ENCODE data around the gene ANKRD18B. TPM values are rescaled to one million over a fixed set of nuclear protein-coding genes. Genes with fewer than 3 reads are reported as not detected.
"Not testable (repeated sequence)": the region's sequence is repeated elsewhere in the genome, so short reads cannot be mapped to it uniquely, and the experiment has no call there.

ANKRD18B gene
- total RNA-seq (0.13 and 0.68 TPM in 2 replicates), polyA plus RNA-seq (0.62 and 0.65 TPM in 2 replicates)

DNA sequence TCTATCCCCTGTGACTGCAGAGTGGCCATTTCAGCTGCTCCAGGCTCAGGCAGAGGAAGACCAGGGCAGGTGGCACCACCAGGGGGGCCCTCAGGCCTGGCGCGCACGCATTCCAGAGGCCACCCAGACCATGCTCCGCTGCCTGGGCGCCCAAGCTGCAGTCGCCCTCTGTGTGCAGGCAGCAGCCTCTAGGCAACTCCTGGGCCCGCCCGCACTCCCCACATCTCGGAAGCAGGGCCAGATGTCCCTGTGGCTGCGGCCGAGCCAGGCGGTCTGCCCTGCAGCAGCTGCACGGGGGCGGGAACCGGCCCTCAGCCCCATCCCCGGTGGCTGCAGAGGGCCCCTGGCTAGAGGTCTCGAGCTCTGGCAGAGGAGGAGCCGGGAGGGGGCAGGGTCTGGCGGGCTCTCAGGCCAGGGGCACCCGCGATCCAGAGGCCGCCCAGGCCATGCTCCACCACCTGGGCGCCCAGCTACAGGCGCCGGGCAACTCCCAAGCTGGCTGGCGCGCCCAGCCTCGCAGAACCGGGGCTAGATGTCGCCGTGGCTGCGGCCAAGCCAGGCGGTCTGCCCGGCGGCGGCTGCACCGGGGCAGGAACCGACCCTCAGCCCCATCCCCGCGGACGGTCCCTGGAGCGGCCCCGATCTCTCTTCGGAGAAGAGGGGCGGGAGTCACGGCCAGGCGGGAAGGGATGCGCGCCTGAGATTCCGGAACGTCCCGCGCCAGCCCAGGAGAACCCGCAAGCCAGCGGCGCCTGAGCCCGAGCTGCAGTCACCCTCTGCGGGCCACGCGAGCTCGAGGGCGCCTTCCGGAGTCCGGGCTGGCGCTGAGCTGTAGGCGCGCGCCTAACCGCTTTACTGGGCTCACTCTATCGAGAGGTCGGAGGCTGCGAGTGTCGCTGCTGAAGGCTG lies at the start of gene ANKRD18B:
Gene ANKRD18B, plus strand, starts transcription at position 855 of the 909 bp plus-strand sequence. CDS start 239 bp downstream, outside the sequence.
- not testable (repeated sequence) for H3K9me3 ChIP-seq (ENCODE audit: low read depth); H3K27ac ChIP-seq; H4K20me1 ChIP-seq (ENCODE audit: insufficient read depth, poor library complexity, severe bottlenecking); H3K9me2 ChIP-seq (replicated peaks; ENCODE audit: insufficient read depth); H3K79me2 ChIP-seq; H3K4me1 ChIP-seq (ENCODE audit: insufficient read depth); H3K36me3 ChIP-seq (replicated peaks; ENCODE audit: insufficient read depth, low read depth)
- TF ChIP-seq EZH2 (IDR thresholded peaks at IDR 0.05; ENCODE audit: borderline replicate concordance) = peak; percentile 57
- TF ChIP-seq, protein P1, sequence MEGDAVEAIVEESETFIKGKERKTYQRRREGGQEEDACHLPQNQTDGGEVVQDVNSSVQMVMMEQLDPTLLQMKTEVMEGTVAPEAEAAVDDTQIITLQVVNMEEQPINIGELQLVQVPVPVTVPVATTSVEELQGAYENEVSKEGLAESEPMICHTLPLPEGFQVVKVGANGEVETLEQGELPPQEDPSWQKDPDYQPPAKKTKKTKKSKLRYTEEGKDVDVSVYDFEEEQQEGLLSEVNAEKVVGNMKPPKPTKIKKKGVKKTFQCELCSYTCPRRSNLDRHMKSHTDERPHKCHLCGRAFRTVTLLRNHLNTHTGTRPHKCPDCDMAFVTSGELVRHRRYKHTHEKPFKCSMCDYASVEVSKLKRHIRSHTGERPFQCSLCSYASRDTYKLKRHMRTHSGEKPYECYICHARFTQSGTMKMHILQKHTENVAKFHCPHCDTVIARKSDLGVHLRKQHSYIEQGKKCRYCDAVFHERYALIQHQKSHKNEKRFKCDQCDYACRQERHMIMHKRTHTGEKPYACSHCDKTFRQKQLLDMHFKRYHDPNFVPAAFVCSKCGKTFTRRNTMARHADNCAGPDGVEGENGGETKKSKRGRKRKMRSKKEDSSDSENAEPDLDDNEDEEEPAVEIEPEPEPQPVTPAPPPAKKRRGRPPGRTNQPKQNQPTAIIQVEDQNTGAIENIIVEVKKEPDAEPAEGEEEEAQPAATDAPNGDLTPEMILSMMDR (IDR thresholded peaks at IDR 0.05; ENCODE audit: poor library complexity) = peak; percentile 31
- peak; percentile 73 for DNase-seq (ENCODE audit: low spot score)
- whole genome bisulfite sequencing (ENCODE audit: low lambda C conversion rate, missing lambda C conversion rate) = 3% methylated on average over 72 of the region's 73 CpGs
- Histone ChIP-seq H3K27me3 (peaks cover 29% of the 10 kb centered on the region), H2AFZ (peak within 1 kb of the TSS; percentile 71), H3K4me2 (peak within 1 kb of the TSS; percentile 99), H3K4me3 (peak within 1 kb of the TSS; percentile 36)

DNA sequence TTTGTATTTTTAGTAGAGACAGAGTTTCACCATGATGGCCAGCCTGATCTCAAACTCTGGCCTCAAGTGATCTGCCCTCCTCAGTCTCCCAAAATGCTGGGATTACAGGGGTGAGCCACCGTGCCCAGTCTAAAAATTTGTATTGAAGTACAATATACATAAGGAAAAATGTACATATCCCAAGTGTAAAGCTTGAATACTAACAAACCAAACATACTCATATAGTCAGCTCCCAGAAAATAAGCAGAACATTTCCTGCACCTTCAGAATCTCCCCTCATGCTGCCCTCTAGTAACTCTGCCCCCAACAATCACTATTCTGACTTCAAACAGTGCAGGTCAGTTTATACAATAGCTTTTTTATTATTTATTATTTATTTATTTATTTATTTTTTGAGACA lies 48.7 kb upstream of the ANKRD18B start:
- no peak for DNase-seq (ENCODE audit: low spot score)
- peaks cover 20% of the 10 kb centered on the region for H3K79me2 ChIP-seq
- no peaks in the 10 kb centered on the region for H3K27me3 ChIP-seq
- H3K9me2 ChIP-seq (replicated peaks; ENCODE audit: insufficient read depth) = no peaks in the 10 kb centered on the region
- TF ChIP-seq EZH2 (IDR thresholded peaks at IDR 0.05; ENCODE audit: borderline replicate concordance) (no peak), EZH2phosphoT487 (IDR thresholded peaks at IDR 0.05; ENCODE audit: low read depth, severe bottlenecking, unreplicated experiment) (no peak)
- TF ChIP-seq, protein P1 (IDR thresholded peaks at IDR 0.05; ENCODE audit: poor library complexity) = no peak
- H3K36me3 ChIP-seq (replicated peaks; ENCODE audit: insufficient read depth, low read depth) = no peaks in the 10 kb centered on the region
- no peaks in the 10 kb centered on the region for H4K20me1 ChIP-seq (ENCODE audit: insufficient read depth, poor library complexity, severe bottlenecking)
- H3K27ac ChIP-seq = no peak overlapping the region
- H3K4me1 ChIP-seq (ENCODE audit: insufficient read depth) = peaks cover 8% of the 10 kb centered on the region
- no peak overlapping the region for H3K4me2 ChIP-seq
- H3K4me3 ChIP-seq = no peak overlapping the region
- 100% methylated on average over 1 of the region's 1 CpG for WGBS (ENCODE audit: low lambda C conversion rate, missing lambda C conversion rate)
- no peaks in the 10 kb centered on the region for H3K9me3 ChIP-seq (ENCODE audit: low read depth)
- H2AFZ ChIP-seq = no peak overlapping the region

DNA sequence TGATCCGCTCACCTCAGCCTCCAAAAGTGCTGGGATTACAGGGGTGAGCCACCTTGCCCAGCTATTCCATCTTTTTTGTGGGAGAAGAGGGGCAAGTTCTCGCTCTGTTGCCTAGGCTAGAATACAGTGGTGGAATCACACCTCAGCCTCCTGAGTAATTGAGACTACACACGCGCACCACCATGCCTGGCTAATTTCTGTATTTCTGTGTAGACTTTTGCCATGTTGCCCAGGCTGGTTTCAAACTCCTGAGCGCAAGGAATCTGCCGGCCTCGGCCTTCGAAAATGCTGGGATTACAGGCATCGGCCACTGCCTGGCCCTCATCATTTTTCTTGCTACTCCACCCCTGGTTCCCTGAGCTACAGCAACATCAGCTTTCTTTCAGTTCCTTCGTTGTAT lies 47.5 kb upstream of the ANKRD18B start:
- H3K4me1 ChIP-seq (ENCODE audit: insufficient read depth) = peaks cover 8% of the 10 kb centered on the region
- no peak overlapping the region for H3K4me3 ChIP-seq
- no peak overlapping the region for H3K27ac ChIP-seq
- no peaks in the 10 kb centered on the region for H3K9me2 ChIP-seq (replicated peaks; ENCODE audit: insufficient read depth)
- TF ChIP-seq EZH2 (IDR thresholded peaks at IDR 0.05; ENCODE audit: borderline replicate concordance) = no peak
- TF ChIP-seq EZH2phosphoT487 (IDR thresholded peaks at IDR 0.05; ENCODE audit: low read depth, severe bottlenecking, unreplicated experiment) = no peak
- TF ChIP-seq, protein P1 (IDR thresholded peaks at IDR 0.05; ENCODE audit: poor library complexity) = no peak
- no peaks in the 10 kb centered on the region for H3K36me3 ChIP-seq (replicated peaks; ENCODE audit: insufficient read depth, low read depth)
- no peak for DNase-seq (ENCODE audit: low spot score)
- H4K20me1 ChIP-seq (ENCODE audit: insufficient read depth, poor library complexity, severe bottlenecking) = no peaks in the 10 kb centered on the region
- no peak overlapping the region for H2AFZ ChIP-seq
- 98% methylated on average over 10 of the region's 10 CpGs for WGBS (ENCODE audit: low lambda C conversion rate, missing lambda C conversion rate)
- peaks cover 20% of the 10 kb centered on the region for H3K79me2 ChIP-seq
- no peak overlapping the region for H3K4me2 ChIP-seq
- H3K9me3 ChIP-seq (ENCODE audit: low read depth) = no peaks in the 10 kb centered on the region
- H3K27me3 ChIP-seq = no peaks in the 10 kb centered on the region
